HepG2 (cell line): ENCODE data around the gene GLG1. TPM values are rescaled to one million over a fixed set of nuclear protein-coding genes. Genes with fewer than 3 reads are reported as not detected.

Experiments used
- ATAC-seq: fragments of 200-7000 bp; cut with Tn5 transposase; 3 replicates; pipeline ENCODE4 v1.9.1; 2020; ENCODE audit warnings: mild to moderate bottlenecking, moderate library complexity
- BruUV-seq: library from RNA; stranded (reverse); fragments of 400-500 nt; replicated peaks from 2 replicates; lab custom pipeline; 2021; lab: Mats Ljungman, UMichigan
- CTCF ChIA-PET: fragments of 300-600 bp; formaldehyde crosslinking; extraction: SDS; loops from one replicate; lab custom pipeline; 2021; ENCODE audit warnings: low total read pairs, inconsistent platforms, low intra/inter-chr PET ratio; lab: Yijun Ruan, JAX
- POLR2A ChIA-PET: fragments of 350-600 bp; sonication (Branson Sonifier 250); formaldehyde crosslinking; loops from one replicate; lab custom pipeline; 2020; ENCODE audit warnings: antibody characterized with exemption, inconsistent platforms; lab: Yijun Ruan, JAX
- DNase-seq: peaks from one replicate; pipeline ENCODE4 v3.0.0-alpha.2; 2015; ENCODE audit warnings: low spot score
- FAIRE-seq: peaks from 3 replicates; lab custom pipeline; 2011; peaks lifted over from hg19 to GRCh38; lab: Jason Lieb, UNC
- H2AFZ ChIP-seq: one replicate; pipeline ENCODE4 v1.6.1; 2011; ENCODE audit warnings: low read length, inconsistent platforms
- H3K27ac ChIP-seq: fragments of 300-600 bp; 3 replicates; pipeline ENCODE4 v1.8.0; 2011; ENCODE audit warnings: mixed run types, mild to moderate bottlenecking, mixed read lengths, low read length, inconsistent platforms; ENCODE audit not compliant: insufficient read depth; ENCODE audit errors: extremely low read length
- H3K27me3 ChIP-seq, 2 experiments: fragments of 200-600 bp in 1 of 2; 2 replicates in 1 of 2; 3 replicates in 1 of 2; pipeline versions ENCODE4 v1.6.0 to v1.8.0; 2011; ENCODE audit warnings: low read length in 2 of 2, mild to moderate bottlenecking in 2 of 2, moderate library complexity in 2 of 2, inconsistent platforms in 1 of 2; ENCODE audit not compliant: insufficient read depth in 2 of 2, control insufficient read depth in 1 of 2
- H3K36me3 ChIP-seq, 2 experiments: fragments of 200-600 bp in 1 of 2; replicated peaks in 1 of 2; 2 replicates in 1 of 2; 3 replicates in 1 of 2; pipeline versions ENCODE4 v1.5.1 to v1.8.0; 2011; ENCODE audit warnings: low read length in 2 of 2, inconsistent platforms in 1 of 2; ENCODE audit not compliant: insufficient read depth in 2 of 2, control insufficient read depth in 1 of 2
- H3K4me1 ChIP-seq: 2 replicates; pipeline ENCODE4 v1.5.1; 2012; ENCODE audit warnings: low read length, inconsistent platforms; ENCODE audit not compliant: insufficient read depth
- H3K4me2 ChIP-seq: 2 replicates; pipeline ENCODE4 v1.6.0; 2011; ENCODE audit warnings: low read depth, low read length, inconsistent platforms
- H3K4me3 ChIP-seq, 3 experiments: fragments of 200-600 bp in 1 of 3; sonication (generic), shearing (Covaris generic) in 1 of 3; replicated peaks in 1 of 3; 2 replicates each; pipeline ENCODE4 v1.5.1; 2011 to 2016; ENCODE audit warnings: low read length in 3 of 3, inconsistent platforms in 2 of 3, low read depth in 2 of 3, mild to moderate bottlenecking in 2 of 3, control low read depth in 1 of 3, mixed read lengths in 1 of 3; ENCODE audit not compliant: insufficient read depth in 1 of 3
- H3K79me2 ChIP-seq: one replicate; pipeline ENCODE4 v1.6.1; 2011; ENCODE audit warnings: low read length, inconsistent platforms; ENCODE audit not compliant: insufficient read depth
- H3K9ac ChIP-seq: 2 replicates; pipeline ENCODE4 v1.6.0; 2011; ENCODE audit warnings: mild to moderate bottlenecking, low read depth, low read length, inconsistent platforms; ENCODE audit not compliant: insufficient read depth
- H3K9me3 ChIP-seq: 2 replicates; pipeline ENCODE4 v1.5.1; 2012; ENCODE audit warnings: mild to moderate bottlenecking, low read length
- H4K20me1 ChIP-seq: 2 replicates; pipeline ENCODE4 v1.6.0; 2011; ENCODE audit warnings: inconsistent platforms, mild to moderate bottlenecking, low read length, moderate library complexity; ENCODE audit not compliant: insufficient read depth
- NFIC ChIP-seq: IDR thresholded peaks from 2 replicates; pipeline ENCODE4 v1.6.1; 2012; ENCODE audit warnings: mild to moderate bottlenecking, low read length, inconsistent platforms
- RBM22 ChIP-seq: fragments of 200-400 bp; formaldehyde crosslinking; optimal IDR thresholded peaks from 2 replicates; pipeline ENCODE3; 2017; ENCODE audit warnings: mild to moderate bottlenecking, low read length, moderate library complexity
- SP4 ChIP-seq: sonication (generic); formaldehyde crosslinking; IDR thresholded peaks from 2 replicates; pipeline ENCODE4 v1.8.1; 2023; ENCODE audit warnings: mild to moderate bottlenecking, missing genetic modification reagents
- SYNCRIP ChIP-seq: fragments of 200-400 bp; formaldehyde crosslinking; IDR thresholded peaks from 2 replicates; pipeline ENCODE4 v1.6.1; 2018; ENCODE audit warnings: mild to moderate bottlenecking, low read depth, low read length; ENCODE audit not compliant: insufficient read depth
- TCF7L2 ChIP-seq: IDR thresholded peaks from 2 replicates; pipeline ENCODE4 v1.6.1; 2011; ENCODE audit warnings: mild to moderate bottlenecking, low read depth, low read length, moderate library complexity
- ZFP91 ChIP-seq: sonication (generic); formaldehyde crosslinking; IDR thresholded peaks from 2 replicates; pipeline ENCODE4 v1.9.0; 2022; ENCODE audit warnings: missing genetic modification reagents, mild to moderate bottlenecking, borderline replicate concordance
- ZNF646 ChIP-seq: sonication (generic); formaldehyde crosslinking; IDR thresholded peaks from 2 replicates; pipeline ENCODE4 v1.9.0; 2021; ENCODE audit warnings: mild to moderate bottlenecking, missing genetic modification reagents
- ZNF792 ChIP-seq: IDR thresholded peaks from 2 replicates; pipeline ENCODE4 v1.6.1; 2016
- ZSCAN20 ChIP-seq: sonication (generic); formaldehyde crosslinking; IDR thresholded peaks from 2 replicates; pipeline ENCODE4 v1.4.0; 2020; ENCODE audit warnings: missing genetic modification reagents, mild to moderate bottlenecking, borderline replicate concordance
- WGBS: methylation state at CpG from one replicate; pipeline ENCODE4 v1.1.6; 2017; ENCODE audit warnings: low lambda C conversion rate; 5-methylcytosine and 5-hydroxymethylcytosine counted together
- in situ Hi-C: cut with HindIII; loops from 2 replicates; pipeline ENCODE4 v1.10.0; 2017; ENCODE audit warnings: low pct_unique_long_range_greater_than_20kb; ENCODE audit not compliant: extremely low pct_ligation_motif_present
- intact Hi-C: fragments of 100-400 bp; cut with micrococcal nuclease; formaldehyde crosslinking; loops from one replicate; pipeline ENCODE4 v1.10.0; 2022; ENCODE audit not compliant: unreplicated experiment
- polyA plus RNA-seq, 8 experiments: library from polyadenylated mRNA; depleted of rRNA in 3 of 8; stranded (reverse) in 7 of 8; unstranded in 1 of 8; fragments of >200 nt; fragmentation: Illumina TruSeq in 4 of 8; extraction: Trizol in 4 of 8; gene quantifications; 2 replicates each; pipeline versions ENCODE4 v1.2.1 to v1.2.3, GENCODE V29; 2011 to 2016; ENCODE audit warnings: low read depth in 4 of 8, missing spikeins in 1 of 8, mixed read lengths in 1 of 8; ENCODE audit not compliant: insufficient read depth in 1 of 8
- total RNA-seq, 5 experiments: library from RNA; depleted of rRNA; stranded (reverse); fragments of >200 nt; fragmentation: Illumina TruSeq; extraction: Trizol; gene quantifications; 2 replicates each; pipeline ENCODE4 v1.2.3, GENCODE V29; 2016; ENCODE audit warnings: low read depth in 1 of 5
- TF ChIP-seq, protein P1 (sequence below): IDR thresholded peaks from 2 replicates; pipeline ENCODE4 v1.6.1; 2016; ENCODE audit warnings: low read depth
- TF ChIP-seq, protein P2 (sequence below): sonication (generic); formaldehyde crosslinking; IDR thresholded peaks from 2 replicates; pipeline ENCODE4 v1.4.0; 2020; ENCODE audit warnings: missing genetic modification reagents, borderline replicate concordance

GLG1 gene
- total and polyA plus RNA-seq, 2 of the 13 experiments (the other 11 are each of a cell fraction or from before 2014, with no cell fraction given): 87.7 to 141 TPM

- no peak overlapping the region for H3K27ac ChIP-seq
- no peaks in the 10 kb centered on the region for H3K9me3 ChIP-seq
- no peak for FAIRE-seq
- H3K36me3 ChIP-seq: peaks cover 0 to 17% of the 10 kb centered on the region in 2 experiments; a peak in 2 of 5 replicates
- H3K4me1 ChIP-seq: peaks cover 12% of the 10 kb centered on the region
- H3K9ac ChIP-seq: no peak overlapping the region
- no peak for DNase-seq
- in situ Hi-C loops (no loop called here), intact Hi-C loops (no loop called here)
- 100% methylated on average over 1 of the region's 1 CpG for WGBS
- H3K4me2 ChIP-seq: no peak overlapping the region
- CTCF ChIA-PET: no interaction called here
- H4K20me1 ChIP-seq: peaks cover 3% of the 10 kb centered on the region; the same call in 1 of the 2 replicates
- ATAC-seq: no peak
- no peak overlapping the region for H2AFZ ChIP-seq
- no TSS peak for BruUV-seq
- POLR2A ChIA-PET: no interaction called here
- peaks cover 67% of the 10 kb centered on the region for H3K79me2 ChIP-seq
- no peak overlapping the region for H3K4me3 ChIP-seq
- no peaks in the 10 kb centered on the region for H3K27me3 ChIP-seq
- TF ChIP-seq SP4 (CRISPR knock-in tag) (no peak), SYNCRIP (no peak), ZNF646 (CRISPR knock-in tag) (no peak), TCF7L2 (no peak), ZFP91 (no peak), ZSCAN20 (CRISPR knock-in tag) (no peak), ZNF792 (no peak), NFIC (no peak), RBM22 (no peak)
- TF ChIP-seq, protein P1, sequence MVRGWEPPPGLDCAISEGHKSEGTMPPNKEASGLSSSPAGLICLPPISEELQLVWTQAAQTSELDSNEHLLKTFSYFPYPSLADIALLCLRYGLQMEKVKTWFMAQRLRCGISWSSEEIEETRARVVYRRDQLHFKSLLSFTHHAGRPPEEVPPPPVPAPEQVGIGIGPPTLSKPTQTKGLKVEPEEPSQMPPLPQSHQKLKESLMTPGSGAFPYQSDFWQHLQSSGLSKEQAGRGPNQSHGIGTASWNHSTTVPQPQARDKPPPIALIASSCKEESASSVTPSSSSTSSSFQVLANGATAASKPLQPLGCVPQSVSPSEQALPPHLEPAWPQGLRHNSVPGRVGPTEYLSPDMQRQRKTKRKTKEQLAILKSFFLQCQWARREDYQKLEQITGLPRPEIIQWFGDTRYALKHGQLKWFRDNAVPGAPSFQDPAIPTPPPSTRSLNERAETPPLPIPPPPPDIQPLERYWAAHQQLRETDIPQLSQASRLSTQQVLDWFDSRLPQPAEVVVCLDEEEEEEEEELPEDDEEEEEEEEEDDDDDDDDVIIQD: no peak
- TF ChIP-seq, protein P2, sequence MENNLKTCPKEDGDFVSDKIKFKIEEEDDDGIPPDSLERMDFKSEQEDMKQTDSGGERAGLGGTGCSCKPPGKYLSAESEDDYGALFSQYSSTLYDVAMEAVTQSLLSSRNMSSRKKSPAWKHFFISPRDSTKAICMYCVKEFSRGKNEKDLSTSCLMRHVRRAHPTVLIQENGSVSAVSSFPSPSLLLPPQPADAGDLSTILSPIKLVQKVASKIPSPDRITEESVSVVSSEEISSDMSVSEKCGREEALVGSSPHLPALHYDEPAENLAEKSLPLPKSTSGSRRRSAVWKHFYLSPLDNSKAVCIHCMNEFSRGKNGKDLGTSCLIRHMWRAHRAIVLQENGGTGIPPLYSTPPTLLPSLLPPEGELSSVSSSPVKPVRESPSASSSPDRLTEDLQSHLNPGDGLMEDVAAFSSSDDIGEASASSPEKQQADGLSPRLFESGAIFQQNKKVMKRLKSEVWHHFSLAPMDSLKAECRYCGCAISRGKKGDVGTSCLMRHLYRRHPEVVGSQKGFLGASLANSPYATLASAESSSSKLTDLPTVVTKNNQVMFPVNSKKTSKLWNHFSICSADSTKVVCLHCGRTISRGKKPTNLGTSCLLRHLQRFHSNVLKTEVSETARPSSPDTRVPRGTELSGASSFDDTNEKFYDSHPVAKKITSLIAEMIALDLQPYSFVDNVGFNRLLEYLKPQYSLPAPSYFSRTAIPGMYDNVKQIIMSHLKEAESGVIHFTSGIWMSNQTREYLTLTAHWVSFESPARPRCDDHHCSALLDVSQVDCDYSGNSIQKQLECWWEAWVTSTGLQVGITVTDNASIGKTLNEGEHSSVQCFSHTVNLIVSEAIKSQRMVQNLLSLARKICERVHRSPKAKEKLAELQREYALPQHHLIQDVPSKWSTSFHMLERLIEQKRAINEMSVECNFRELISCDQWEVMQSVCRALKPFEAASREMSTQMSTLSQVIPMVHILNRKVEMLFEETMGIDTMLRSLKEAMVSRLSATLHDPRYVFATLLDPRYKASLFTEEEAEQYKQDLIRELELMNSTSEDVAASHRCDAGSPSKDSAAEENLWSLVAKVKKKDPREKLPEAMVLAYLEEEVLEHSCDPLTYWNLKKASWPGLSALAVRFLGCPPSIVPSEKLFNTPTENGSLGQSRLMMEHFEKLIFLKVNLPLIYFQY: no peak
Observed at GRCh38 chr16:74562117-74562516, 44.8 kb downstream of the GLG1 start.
